GM19193 (cell line): ENCODE results near the gene TMEM161B.

Experiments
- POLR2A ChIP-seq: IDR thresholded peaks from 4 replicates; pipeline ENCODE4 v1.6.1; 2011; ENCODE audit not compliant: insufficient read depth, insufficient read length; ENCODE audit errors: extremely low read depth

TMEM161B gene

DNA sequence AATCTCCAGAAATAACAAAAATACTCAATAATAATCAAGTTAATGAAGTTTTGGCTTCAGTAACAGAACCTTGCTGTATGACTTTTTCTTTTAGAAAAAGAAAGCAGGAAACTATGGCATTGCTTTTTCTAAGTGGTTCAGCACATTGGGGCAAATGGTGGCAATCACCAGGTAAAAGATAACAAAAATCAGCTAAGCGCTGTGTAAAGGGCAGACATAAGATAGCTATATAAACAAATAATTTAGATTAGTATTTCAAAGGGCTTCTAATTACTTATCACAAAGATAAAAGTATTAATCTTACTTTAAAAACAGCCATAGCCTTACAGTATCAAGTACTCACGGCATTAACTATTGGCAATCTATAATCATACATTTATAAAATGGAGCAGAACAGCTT, 10.0 kb downstream of the TMEM161B start:
- no peak for TF ChIP-seq POLR2A

DNA sequence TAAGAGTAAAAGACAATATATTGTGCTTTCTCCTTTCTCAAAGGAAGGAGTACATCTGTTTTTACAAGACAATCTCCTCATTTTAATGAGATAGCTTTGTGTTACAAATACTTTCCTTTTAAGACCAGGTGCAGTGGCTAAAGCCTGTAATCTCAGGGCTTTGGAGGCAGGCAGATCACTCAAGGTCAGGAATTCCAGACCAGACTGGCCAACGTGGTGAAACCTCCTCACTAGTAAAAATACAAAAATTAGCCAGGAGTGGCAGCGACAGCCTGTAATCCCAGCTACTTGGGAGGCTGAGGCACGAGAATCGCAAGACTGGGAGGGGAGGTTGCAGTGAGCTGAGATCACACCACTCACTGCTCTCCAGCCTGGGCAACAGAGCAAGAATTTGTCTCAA, 11.8 kb downstream of the TMEM161B start:
- TF ChIP-seq POLR2A = no peak

DNA sequence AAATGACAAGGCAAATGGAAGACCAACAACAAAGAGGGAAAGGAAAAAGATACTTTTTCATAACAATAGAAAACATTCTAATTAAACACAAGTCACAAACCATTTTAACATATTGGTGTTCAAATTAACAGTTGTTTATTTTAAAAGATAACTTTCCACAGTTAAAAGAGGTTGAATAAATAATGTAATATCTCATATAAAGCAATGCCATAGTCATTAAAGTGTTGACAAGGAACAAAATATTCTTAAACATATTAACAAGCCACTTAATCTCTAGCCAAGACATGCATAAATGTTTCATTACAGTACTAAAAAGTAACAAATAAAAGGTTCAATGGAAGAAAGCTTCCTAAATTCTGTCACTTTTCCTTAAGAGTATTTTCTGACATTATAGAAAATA, 12.6 kb downstream of the TMEM161B start:
- TF ChIP-seq POLR2A = no peak

DNA sequence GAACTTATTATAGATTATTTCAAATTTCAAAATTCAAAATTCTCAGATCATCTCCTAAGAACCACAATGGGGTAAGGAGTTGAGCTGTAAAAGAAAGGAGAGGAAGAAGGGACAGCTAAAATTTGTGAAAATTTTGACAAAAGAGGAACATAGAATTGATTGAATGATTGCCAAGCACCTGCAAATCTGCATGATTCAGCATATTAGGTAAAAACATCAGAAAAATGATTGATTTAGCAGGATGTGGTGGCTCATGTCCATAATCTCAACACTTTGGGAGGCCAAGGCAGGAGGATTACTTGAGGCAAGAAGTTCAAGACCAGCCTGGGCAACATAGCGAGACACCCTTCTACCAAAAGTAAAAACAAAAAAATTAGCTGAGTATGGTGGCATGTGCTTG, 14.3 kb downstream of the TMEM161B start:
- TF ChIP-seq POLR2A = no peak

DNA sequence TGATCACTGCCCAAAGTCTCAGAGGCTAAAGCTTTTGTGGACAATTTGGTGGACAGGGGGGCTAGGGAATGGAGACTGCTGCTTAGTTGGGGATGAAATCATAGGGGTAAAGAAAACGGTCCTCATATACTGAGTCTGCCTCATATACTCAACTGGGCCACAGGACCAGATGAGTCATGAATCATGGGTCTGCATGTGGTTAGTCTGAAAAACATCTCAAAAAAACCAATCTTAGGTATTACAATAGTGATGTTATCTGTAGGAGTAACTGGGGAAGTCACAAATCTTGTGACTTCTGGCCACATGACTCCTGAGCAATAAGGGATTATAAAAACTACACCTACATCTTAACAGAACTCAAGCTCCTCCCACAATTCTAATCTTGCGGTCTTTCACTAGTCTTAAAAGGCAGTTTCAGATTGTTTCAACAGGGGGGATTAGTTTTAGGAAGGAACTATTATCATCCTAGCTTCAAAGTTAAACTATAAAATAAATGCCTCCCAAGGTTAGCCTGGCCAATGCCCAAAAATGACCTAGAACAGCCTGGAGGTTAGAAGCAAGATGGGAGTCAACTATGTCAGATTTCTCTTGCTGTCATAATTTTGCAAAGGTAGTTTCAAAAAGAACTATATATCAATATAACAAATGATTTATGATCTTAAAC, 17.5 kb downstream of the TMEM161B start:
- TF ChIP-seq POLR2A = no peak

DNA sequence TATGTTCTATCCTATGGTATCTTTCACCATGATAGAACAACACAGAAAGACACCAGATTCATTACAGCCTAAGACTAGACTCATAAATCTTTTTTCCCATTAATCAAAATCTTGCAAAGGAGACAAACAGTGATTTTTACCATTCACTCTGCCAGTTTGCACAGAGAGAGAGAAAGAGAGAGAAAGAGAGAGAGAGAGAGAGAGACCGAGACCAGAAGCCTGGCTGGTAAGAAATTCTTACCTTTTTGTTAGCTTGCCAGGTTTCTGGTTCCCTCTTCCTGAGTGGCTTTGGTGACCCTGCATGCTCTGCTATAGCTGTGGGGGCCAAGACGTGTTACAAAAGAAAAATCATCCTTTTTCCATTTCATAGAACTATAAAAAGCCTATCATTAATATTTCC, 18.6 kb downstream of the TMEM161B start:
- TF ChIP-seq POLR2A = no peak

DNA sequence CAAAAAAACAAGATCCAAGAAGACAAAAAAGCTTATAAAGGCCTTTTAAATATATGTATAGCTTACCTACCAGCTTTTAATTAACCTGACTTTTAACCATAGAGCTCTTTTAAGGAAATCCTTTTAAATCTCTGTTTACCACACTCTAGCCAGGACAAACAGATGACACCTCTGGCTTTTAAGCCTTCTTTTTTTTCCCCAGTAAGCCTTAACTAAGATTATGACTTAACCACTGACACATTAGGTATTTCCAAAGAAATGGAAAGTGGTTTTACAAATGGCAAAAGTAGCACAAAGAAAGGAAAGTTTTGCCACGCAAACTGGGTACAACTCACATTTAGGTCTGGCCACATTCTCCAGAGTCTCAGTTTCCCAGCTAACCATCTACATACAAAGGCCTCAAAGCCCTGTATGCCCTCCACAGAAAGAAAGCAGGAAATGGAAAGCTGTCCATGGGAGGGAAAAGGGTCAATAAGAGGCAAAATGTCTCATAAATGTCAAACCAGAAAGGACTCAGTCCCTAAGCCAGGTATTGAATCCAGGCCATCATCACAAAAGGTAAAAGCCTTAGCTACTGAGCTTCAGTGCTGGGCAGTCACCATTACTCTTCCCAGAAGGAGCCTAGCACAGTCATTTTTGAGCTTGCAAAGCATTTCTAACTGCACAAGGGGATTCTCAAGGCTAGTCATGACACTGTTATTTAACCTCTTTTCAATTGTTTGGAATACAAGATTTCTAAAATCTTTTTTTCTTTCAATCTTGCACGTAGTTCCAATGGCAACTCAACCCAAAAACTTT, 19.7 kb downstream of the TMEM161B start:
- TF ChIP-seq POLR2A = no peak

DNA sequence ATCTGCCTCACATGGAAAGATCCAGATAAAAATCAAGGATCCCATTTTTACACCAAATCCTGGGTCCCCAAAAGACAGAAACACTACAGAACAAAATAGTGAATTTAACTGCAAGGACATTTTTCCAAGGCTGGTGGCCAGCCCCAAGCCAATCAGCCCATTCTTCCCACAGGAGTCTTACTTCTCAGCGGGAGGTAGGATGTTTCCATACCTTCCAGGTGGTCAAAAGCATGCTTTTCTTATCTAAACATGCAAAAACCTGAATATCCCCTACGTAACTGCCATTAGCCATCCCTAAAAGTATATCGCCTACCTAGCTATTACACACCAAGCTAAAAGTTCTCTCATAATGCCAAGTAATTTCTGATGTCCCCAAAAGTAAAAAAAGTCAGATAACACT, 20.6 kb downstream of the TMEM161B start:
- TF ChIP-seq POLR2A = no peak

DNA sequence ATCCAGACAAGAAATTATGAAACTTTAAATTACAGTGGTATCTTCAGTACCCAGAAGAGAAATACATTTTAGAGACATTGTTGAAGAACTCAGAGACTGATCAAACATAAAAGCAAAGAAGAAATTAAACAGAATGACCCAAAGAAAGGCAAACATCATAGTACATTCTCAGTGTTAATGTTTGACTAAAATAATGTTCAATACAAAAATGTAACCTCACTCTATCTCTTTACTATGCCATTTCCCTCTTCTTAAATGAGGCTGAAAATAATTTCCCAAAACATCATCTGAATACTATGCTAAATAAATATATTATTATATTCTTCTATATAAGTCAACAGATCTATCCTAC, 22.8 kb downstream of the TMEM161B start:
- TF ChIP-seq POLR2A = no peak

DNA sequence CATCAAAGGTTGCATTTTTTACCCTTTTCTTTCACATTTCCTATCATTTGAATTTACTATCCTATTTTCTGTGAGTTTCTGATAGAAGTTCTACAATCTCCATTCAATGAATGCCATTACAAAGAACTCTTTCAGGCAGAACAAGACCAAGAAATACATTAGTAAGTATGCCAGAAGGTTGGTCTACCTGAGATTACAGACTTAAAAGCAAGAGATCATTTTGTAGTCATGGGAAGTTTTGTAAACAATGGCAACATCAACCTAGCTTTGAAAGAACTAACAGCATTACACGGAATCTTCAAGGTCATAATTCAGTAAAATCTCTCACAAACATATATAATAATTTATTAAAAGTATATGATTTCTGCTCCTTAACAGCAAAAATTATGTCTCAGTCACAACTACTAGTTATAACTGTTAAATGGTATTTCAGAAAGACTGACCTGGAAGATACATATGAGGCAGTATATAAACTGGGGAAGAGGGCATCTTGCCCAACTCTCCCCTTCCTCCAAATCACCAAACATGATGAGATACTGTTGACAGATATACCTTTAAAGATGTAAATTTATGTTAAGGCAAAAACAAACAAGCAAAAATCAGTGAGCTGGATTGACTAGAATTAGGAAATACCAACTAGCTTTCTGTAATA, 23.3 kb downstream of the TMEM161B start:
- no peak for TF ChIP-seq POLR2A

DNA sequence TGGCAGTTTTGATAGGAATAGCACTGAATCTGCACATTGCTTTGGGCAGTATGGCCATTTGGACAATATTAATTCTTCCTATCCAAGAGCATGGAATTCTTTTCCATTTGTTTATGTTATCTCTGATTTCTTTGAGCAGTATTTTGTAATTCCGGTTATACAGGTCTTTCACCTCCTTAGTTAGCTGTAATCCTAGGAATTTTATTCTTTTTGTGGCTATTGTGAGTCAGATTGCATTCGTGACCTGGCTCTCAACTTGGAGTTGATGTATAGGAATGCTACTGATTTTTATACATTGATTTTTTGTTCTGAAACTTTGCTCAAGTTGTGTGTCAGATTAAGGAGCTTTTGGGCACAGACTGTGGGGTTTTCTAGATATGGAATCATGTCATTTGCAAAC, 24.0 kb downstream of the TMEM161B start:
- TF ChIP-seq POLR2A = no peak

DNA sequence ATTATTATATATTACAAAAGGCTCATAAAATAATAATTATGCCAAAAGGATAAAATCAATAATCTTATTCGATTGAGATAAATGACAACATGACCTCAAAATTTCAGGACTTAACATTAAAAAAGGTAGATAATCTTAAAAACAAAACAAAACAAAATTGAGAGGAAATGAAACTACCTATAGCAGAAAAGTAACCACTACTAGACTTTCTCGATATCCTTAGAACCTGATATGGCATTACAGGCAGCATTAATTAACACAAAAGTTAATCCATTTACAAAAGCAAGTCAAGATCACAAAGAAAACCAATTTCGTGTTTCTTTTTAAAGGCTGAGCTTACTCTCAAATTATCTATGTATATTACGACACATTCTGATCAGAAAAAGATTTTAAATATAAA, 29.9 kb downstream of the TMEM161B start:
- TF ChIP-seq POLR2A = no peak

DNA sequence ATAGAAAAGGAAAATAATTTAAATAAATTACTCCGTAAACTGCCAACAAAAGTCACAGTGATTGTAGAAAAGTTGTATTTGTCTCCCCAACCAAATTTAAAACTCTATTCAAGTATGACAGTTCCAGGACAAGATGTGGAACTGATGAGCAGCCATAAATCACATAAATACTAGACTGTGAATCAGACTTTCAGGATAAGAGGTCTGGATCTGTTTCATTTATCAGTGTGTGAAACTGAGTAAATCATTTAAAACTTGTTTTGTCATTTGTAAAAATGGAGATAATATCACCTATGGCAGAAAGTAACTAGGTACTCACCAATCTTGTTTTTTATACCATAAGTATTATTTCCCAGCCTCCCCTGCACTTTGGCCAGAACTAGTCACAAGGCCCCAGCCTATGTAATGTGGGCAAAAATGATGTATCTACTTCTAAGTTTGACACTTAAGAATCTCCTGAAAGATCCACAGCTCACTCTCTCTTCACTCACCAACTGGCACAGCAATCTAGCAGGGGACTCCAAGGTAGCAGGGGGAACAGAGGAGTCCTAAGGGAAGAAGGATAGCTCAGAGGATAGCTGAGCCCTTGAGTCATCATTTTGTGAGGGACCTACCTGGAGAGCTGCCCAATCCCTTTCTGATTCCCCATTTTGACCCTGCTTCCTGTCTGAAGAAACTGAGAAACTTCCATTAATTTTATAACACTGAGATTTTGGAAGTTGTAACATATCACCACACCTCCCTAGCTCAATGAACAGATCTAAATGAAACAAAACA, 31.6 kb downstream of the TMEM161B start:
- TF ChIP-seq POLR2A = no peak

DNA sequence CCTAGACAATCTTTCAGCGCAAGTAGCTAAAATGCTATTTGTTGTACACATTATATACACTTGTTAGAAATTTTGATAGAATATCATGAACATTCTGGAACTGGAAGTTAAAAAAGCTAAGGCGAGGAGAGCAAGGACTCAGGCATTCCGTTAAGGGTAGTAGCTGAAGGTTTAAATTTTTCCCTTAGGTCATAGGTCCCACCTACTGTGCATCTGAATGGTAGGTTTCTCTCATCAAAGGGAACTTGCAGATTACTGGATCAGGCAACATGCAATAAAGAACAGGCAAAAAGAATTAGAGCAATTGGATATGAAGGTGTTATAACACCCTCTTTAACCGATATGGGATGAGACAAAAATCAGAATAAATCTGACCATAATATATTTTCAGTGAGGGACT, 32.8 kb downstream of the TMEM161B start:
- no peak for TF ChIP-seq POLR2A

DNA sequence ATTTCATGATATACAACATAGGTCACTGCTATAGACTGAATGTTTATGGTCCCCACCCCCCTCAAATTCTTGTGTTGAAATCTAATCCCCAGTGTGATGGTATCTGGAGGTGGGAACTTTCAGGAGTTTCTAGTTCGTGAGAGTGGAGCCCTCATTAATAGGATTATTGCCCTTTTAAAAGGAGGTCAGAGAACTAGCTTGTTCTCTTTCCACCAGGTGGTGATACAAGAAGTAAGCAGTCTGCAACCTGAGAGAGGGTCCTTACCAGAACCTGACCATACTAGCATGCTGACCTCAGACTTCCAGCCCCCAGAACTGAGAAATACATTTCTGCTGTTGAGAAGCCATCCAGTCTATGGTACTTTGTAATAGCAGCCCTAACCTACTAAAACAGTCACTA, 33.3 kb downstream of the TMEM161B start:
- no peak for TF ChIP-seq POLR2A
